Mesendoderm (in vitro differentiated cells): Measurements from ENCODE around the gene HSPA2.
"Not testable (repeated sequence)": the region's sequence is repeated elsewhere in the genome, so short reads cannot be mapped to it uniquely, and the experiment has no call there.

Experiments used
- DNase-seq: peaks from one replicate; pipeline ENCODE4 v3.0.0; 2013
- H2AK5ac ChIP-seq: 2 replicates; pipeline ENCODE4 v1.6.1; 2013; ENCODE audit warnings: low read length, inconsistent platforms
- H2BK120ac ChIP-seq: 2 replicates; pipeline ENCODE4 v1.6.1; 2013; ENCODE audit warnings: low read depth, mild to moderate bottlenecking, low read length, moderate library complexity, mixed read lengths
- H2BK15ac ChIP-seq: replicated peaks from 2 replicates; pipeline ENCODE4 v1.6.1; 2013; ENCODE audit warnings: low read depth, mild to moderate bottlenecking, moderate library complexity
- H2BK5ac ChIP-seq: 2 replicates; pipeline ENCODE4 v1.6.1; 2013; ENCODE audit warnings: low read length, inconsistent platforms
- H3K18ac ChIP-seq: 2 replicates; pipeline ENCODE4 v1.6.1; 2013; ENCODE audit warnings: mild to moderate bottlenecking, low read length, mixed read lengths
- H3K23ac ChIP-seq: one replicate; pipeline ENCODE4 v1.6.1; 2013; ENCODE audit warnings: low read length
- H3K27ac ChIP-seq: 2 replicates; pipeline ENCODE4 v1.5.1; 2013; ENCODE audit warnings: low read depth, mild to moderate bottlenecking, inconsistent platforms, low read length, moderate library complexity
- H3K27me3 ChIP-seq: 2 replicates; pipeline ENCODE4 v1.6.1; 2013; ENCODE audit warnings: low read length, control low read depth, mild to moderate bottlenecking, inconsistent platforms; ENCODE audit not compliant: insufficient read depth, poor library complexity
- H3K36me3 ChIP-seq: 2 replicates; pipeline ENCODE4 v1.6.1; 2013; ENCODE audit warnings: low read length, inconsistent platforms; ENCODE audit not compliant: control insufficient read depth, insufficient read depth
- H3K4ac ChIP-seq: one replicate; pipeline ENCODE4 v1.6.1; 2013; ENCODE audit warnings: low read depth, mild to moderate bottlenecking, low read length, moderate library complexity
- H3K4me1 ChIP-seq: 2 replicates; pipeline ENCODE4 v1.6.1; 2013; ENCODE audit warnings: low read depth, low read length, inconsistent platforms; ENCODE audit not compliant: control insufficient read depth
- H3K4me2 ChIP-seq: 2 replicates; pipeline ENCODE4 v1.6.1; 2013; ENCODE audit warnings: low read length
- H3K4me3 ChIP-seq: 2 replicates; pipeline ENCODE4 v1.5.1; 2013; ENCODE audit warnings: mild to moderate bottlenecking, low read length
- H3K56ac ChIP-seq: one replicate; pipeline ENCODE4 v1.6.1; 2013; ENCODE audit warnings: low read length
- H3K79me1 ChIP-seq: 2 replicates; pipeline ENCODE4 v1.6.1; 2013; ENCODE audit warnings: low read length, inconsistent platforms
- H3K79me2 ChIP-seq: 2 replicates; pipeline ENCODE4 v1.6.1; 2013; ENCODE audit warnings: mild to moderate bottlenecking, low read length; ENCODE audit not compliant: control insufficient read depth, insufficient read depth
- H3K9ac ChIP-seq: 2 replicates; pipeline ENCODE4 v1.6.1; 2013; ENCODE audit warnings: low read length, inconsistent platforms
- H4K5ac ChIP-seq: one replicate; pipeline ENCODE4 v1.6.1; 2013; ENCODE audit warnings: low read length
- H4K8ac ChIP-seq: one replicate; pipeline ENCODE4 v1.6.1; 2013; ENCODE audit warnings: low read depth, mild to moderate bottlenecking, control low read depth, low read length, moderate library complexity
- WGBS: extraction: QIAGEN DNeasy Blood & Tissue Kit; methylation state at CpG from one replicate; pipeline ENCODE4 v1.1.7; 2013; ENCODE audit warnings: low lambda C conversion rate, missing lambda C conversion rate; ENCODE audit not compliant: insufficient coverage; ENCODE audit errors: extremely low coverage; 5-methylcytosine and 5-hydroxymethylcytosine counted together

HSPA2 gene

DNA sequence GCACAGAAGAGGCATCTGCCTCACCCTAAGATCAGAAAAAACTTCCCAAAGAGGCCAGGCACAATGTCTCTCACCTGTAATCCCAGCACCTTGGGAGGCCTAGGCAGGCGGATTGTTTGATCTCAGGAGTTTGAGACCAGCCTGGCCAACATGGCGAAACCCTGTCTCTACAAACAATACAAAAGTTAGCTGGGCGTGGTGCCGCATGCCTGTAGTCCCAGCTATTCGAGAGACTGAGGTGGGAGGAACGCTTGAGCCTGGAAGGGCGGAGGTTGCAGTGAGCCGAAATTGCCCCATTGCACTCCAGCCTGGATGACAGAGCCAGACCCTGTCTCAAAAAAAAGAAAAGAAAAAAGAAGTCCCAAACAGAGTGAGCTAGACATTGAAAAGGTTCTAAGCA, 31.5 kb upstream of the HSPA2 start:
- H3K4ac ChIP-seq: no peak overlapping the region
- WGBS: no CpG with 5 or more reads among the region's 8 CpGs

DNA sequence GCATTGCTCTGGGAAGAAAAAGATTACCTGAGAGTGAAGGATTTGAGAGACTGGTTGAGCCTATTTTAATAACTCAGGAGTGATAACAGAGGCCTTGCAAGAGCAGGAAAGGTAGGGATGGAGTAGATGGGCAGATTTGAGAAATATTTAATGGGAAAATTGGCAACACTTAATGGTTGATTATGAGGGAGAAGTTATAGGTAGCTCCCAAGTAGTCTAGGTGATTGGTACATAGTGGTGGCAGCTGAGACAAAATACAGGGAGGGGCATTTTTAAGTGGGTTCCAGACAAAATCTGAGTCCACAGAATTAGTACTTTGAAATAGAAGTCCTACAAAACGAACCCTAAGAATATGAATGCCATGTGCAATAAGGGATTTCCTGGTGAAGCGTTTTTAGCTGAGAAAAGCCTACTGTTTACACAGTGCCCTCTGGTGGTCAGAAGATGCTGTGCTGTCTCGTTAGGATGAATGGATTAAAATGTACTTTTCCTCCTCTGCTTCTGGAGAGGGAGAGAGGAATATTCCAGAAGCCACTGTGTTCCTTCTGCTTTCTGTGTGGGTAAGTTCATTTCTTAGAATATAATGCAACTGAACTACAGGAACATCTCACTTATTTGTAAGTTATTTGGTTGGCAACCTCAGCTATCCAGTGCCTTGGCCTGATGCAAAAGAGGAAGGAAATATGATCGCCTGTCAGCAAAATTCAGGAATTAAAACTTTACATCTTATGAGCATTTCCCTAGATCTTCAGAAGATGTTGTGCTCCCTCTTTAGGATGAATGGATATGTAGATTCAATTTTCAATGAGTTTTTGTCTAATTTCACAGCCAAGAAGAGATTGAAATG, 29.5 kb upstream of the HSPA2 start:
- DNase-seq: peak; percentile 77
- Histone ChIP-seq H2BK15ac (no peak overlapping the region), H3K27ac (peak overlapping the region; percentile 17), H2BK120ac (no peak overlapping the region), H3K4ac (no peak overlapping the region), H3K23ac (no peak overlapping the region), H3K4me2 (no peak overlapping the region), H3K9ac (peak overlapping the region; percentile 46), H2BK5ac (no peak overlapping the region), H3K36me3 (no peaks in the 10 kb centered on the region), H3K4me1 (peaks cover 15% of the 10 kb centered on the region), H3K79me2 (peaks cover 62% of the 10 kb centered on the region), H3K4me3 (no peak overlapping the region), H3K27me3 (no peaks in the 10 kb centered on the region), H3K56ac (peak overlapping the region; percentile 61), H2AK5ac (no peak overlapping the region), H3K79me1 (peaks cover 3% of the 10 kb centered on the region), H3K18ac (peak overlapping the region; percentile 18), H4K8ac (no peak overlapping the region), H4K5ac (no peak overlapping the region)
- no CpG with 5 or more reads among the region's 4 CpGs for WGBS

More for the DNA sequence above, 31.5 kb upstream of the HSPA2 start:
- H2BK15ac ChIP-seq: no peak overlapping the region
- H3K23ac ChIP-seq: no peak overlapping the region
- H3K27me3 ChIP-seq: no peaks in the 10 kb centered on the region
- peak overlapping the region; percentile 41 for H3K27ac ChIP-seq
- no peak overlapping the region for H3K4me3 ChIP-seq
- peak overlapping the region; percentile 28 for H3K9ac ChIP-seq
- H2AK5ac ChIP-seq: no peak overlapping the region
- peak overlapping the region; percentile 66 for H3K56ac ChIP-seq
- H3K4me1 ChIP-seq: peaks cover 15% of the 10 kb centered on the region
- no peak overlapping the region for H2BK5ac ChIP-seq
- H3K36me3 ChIP-seq: no peaks in the 10 kb centered on the region
- peaks cover 3% of the 10 kb centered on the region for H3K79me1 ChIP-seq
- peak; percentile 89 for DNase-seq
- H4K8ac ChIP-seq: no peak overlapping the region
- no peak overlapping the region for H3K4me2 ChIP-seq
- no peak overlapping the region for H2BK120ac ChIP-seq
- H3K18ac ChIP-seq: no peak overlapping the region
- H4K5ac ChIP-seq: no peak overlapping the region
- H3K79me2 ChIP-seq: peaks cover 57% of the 10 kb centered on the region

DNA sequence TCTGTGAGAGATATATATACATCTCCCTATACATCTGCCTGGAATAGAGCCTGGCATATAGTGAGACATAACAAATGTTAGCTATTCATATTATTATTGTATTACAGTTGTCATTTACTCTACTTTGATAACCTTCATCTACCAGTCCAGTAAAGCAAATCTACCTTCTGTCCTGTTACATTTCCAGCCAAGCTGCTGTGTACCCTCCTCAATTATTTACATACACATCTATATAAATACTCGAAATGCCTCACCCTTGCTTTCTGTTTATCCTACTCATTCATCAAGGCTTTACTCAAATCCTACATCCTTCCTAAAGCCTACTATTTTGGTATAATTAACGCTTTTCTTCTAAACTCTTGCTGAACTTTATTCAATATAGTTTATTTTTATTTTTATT, 27.3 kb upstream of the HSPA2 start:
- H3K4me2 ChIP-seq: no peak overlapping the region
- no peak overlapping the region for H3K27ac ChIP-seq
- no peak for DNase-seq
- H2BK15ac ChIP-seq: no peak overlapping the region
- H2BK5ac ChIP-seq: no peak overlapping the region
- no peak overlapping the region for H4K8ac ChIP-seq
- no peak overlapping the region for H3K4me3 ChIP-seq
- no peak overlapping the region for H3K23ac ChIP-seq
- H3K36me3 ChIP-seq: no peaks in the 10 kb centered on the region
- H3K79me1 ChIP-seq: peaks cover 6% of the 10 kb centered on the region
- H3K18ac ChIP-seq: no peak overlapping the region
- H2BK120ac ChIP-seq: no peak overlapping the region
- WGBS: 100% methylated on average over 1 of the region's 2 CpGs
- H3K79me2 ChIP-seq: peaks cover 56% of the 10 kb centered on the region
- no peak overlapping the region for H3K4ac ChIP-seq
- no peaks in the 10 kb centered on the region for H3K27me3 ChIP-seq
- peaks cover 11% of the 10 kb centered on the region for H3K4me1 ChIP-seq
- H4K5ac ChIP-seq: no peak overlapping the region
- H3K56ac ChIP-seq: no peak overlapping the region
- no peak overlapping the region for H3K9ac ChIP-seq
- no peak overlapping the region for H2AK5ac ChIP-seq

DNA sequence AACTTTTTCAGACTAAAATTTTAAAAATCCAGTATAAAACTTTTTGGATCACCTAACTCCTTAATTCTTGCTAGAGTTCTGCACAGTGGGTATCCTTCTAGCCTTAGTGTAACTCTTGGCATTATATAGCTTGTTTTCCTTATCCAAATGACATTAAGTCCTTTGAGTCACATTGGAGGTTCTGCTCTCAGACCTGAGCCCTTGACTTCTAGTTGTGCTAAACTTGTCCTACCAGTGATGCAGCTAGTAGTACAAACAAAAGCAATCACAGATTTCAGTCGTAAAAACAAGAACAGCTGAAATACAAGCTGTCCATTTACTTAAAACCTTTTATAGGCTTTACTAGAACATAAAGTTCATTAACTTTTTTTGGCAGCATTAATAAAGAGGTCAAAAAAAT, 25.5 kb upstream of the HSPA2 start:
- H2BK15ac ChIP-seq: no peak overlapping the region
- no peak overlapping the region for H3K18ac ChIP-seq
- H2BK120ac ChIP-seq: no peak overlapping the region
- no peak overlapping the region for H3K4me3 ChIP-seq
- H3K36me3 ChIP-seq: no peaks in the 10 kb centered on the region
- no peak overlapping the region for H3K23ac ChIP-seq
- DNase-seq: no peak
- peaks cover 5% of the 10 kb centered on the region for H3K4me1 ChIP-seq
- H3K4ac ChIP-seq: no peak overlapping the region
- H3K27me3 ChIP-seq: no peaks in the 10 kb centered on the region
- peaks cover 6% of the 10 kb centered on the region for H3K79me1 ChIP-seq
- H2AK5ac ChIP-seq: no peak overlapping the region
- H3K27ac ChIP-seq: no peak overlapping the region
- H3K9ac ChIP-seq: no peak overlapping the region
- H3K56ac ChIP-seq: no peak overlapping the region
- no peak overlapping the region for H2BK5ac ChIP-seq
- no peak overlapping the region for H3K4me2 ChIP-seq
- H3K79me2 ChIP-seq: peaks cover 52% of the 10 kb centered on the region
- H4K8ac ChIP-seq: no peak overlapping the region
- H4K5ac ChIP-seq: no peak overlapping the region
- no CpG with 5 or more reads among the region's 1 CpG for WGBS

DNA sequence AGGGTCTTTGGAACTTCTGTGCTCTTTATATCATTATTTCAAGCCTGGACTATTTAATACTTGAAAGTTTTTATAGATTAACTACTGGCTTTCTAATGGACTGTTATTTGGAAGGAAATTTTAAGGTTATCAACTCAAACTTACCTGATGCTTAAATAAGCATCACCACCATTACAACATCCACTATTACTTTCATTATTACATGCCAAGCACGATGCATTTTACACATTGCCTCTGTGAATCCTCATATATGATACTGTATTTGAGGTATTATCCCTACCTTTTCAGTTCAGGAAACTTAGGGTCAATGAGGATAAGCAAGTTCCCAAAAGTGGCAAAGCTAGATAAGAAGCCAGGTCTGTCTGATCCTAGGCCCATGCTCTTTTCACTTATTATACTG, 23.6 kb upstream of the HSPA2 start:
- no peak overlapping the region for H3K4ac ChIP-seq
- DNase-seq: no peak
- no peak overlapping the region for H3K9ac ChIP-seq
- H2BK120ac ChIP-seq: no peak overlapping the region
- H3K79me2 ChIP-seq: peaks cover 41% of the 10 kb centered on the region
- H3K23ac ChIP-seq: no peak overlapping the region
- H4K8ac ChIP-seq: no peak overlapping the region
- no peak overlapping the region for H3K56ac ChIP-seq
- peaks cover 6% of the 10 kb centered on the region for H3K79me1 ChIP-seq
- no peak overlapping the region for H2BK5ac ChIP-seq
- no CpG with 5 or more reads among the region's 1 CpG for WGBS
- no peaks in the 10 kb centered on the region for H3K27me3 ChIP-seq
- H3K27ac ChIP-seq: no peak overlapping the region
- no peaks in the 10 kb centered on the region for H3K36me3 ChIP-seq
- no peak overlapping the region for H3K4me2 ChIP-seq
- no peak overlapping the region for H3K4me3 ChIP-seq
- no peaks in the 10 kb centered on the region for H3K4me1 ChIP-seq
- no peak overlapping the region for H4K5ac ChIP-seq
- H3K18ac ChIP-seq: no peak overlapping the region
- H2BK15ac ChIP-seq: no peak overlapping the region
- no peak overlapping the region for H2AK5ac ChIP-seq

DNA sequence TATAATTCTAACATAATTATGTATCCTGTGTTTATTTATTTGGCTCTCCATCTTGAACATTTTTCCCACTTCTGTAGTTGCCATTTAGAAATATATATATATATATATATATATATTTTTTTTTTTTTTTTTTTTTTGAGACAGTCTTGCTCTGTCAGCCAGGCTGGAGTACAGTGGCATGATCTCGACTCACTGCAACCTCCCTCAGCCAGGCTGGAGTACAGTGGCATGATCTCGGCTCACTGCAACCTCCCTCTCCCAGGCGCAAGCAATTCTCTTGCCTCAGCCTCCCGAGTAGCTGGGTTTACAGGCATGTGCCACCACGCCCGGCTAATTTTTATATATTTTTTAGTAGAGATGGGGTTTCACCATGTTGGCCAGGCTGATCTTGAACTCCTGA, 22.9 kb upstream of the HSPA2 start:
- H2BK5ac ChIP-seq, H3K36me3 ChIP-seq, H4K5ac ChIP-seq, H3K23ac ChIP-seq, H2BK120ac ChIP-seq, H3K4ac ChIP-seq, H3K56ac ChIP-seq, H3K27ac ChIP-seq, H3K9ac ChIP-seq, H3K4me1 ChIP-seq, H3K27me3 ChIP-seq, H3K18ac ChIP-seq, H2BK15ac ChIP-seq, H3K4me3 ChIP-seq, DNase-seq, H3K4me2 ChIP-seq, H3K79me1 ChIP-seq, H2AK5ac ChIP-seq, H4K8ac ChIP-seq: not testable (repeated sequence)
- H3K79me2 ChIP-seq: peaks cover 37% of the 10 kb centered on the region
- whole genome bisulfite sequencing: no CpG with 5 or more reads among the region's 6 CpGs
